NCI-H2171 (cell line): ENCODE measurements around the gene SAMD4B.
"Not testable (repeated sequence)": the region's sequence is repeated elsewhere in the genome, so short reads cannot be mapped to it uniquely, and the experiment has no call there.

ENCODE experiments used
- DNase-seq: peaks from one replicate; lab custom pipeline; 2025; lab: John Stamatoyannopoulos, UW

Gene SAMD4B

GRCh38 chr19:39310558-39311311 lies 31.5 kb upstream of the SAMD4B start:
- DNase-seq: no peak

DNA sequence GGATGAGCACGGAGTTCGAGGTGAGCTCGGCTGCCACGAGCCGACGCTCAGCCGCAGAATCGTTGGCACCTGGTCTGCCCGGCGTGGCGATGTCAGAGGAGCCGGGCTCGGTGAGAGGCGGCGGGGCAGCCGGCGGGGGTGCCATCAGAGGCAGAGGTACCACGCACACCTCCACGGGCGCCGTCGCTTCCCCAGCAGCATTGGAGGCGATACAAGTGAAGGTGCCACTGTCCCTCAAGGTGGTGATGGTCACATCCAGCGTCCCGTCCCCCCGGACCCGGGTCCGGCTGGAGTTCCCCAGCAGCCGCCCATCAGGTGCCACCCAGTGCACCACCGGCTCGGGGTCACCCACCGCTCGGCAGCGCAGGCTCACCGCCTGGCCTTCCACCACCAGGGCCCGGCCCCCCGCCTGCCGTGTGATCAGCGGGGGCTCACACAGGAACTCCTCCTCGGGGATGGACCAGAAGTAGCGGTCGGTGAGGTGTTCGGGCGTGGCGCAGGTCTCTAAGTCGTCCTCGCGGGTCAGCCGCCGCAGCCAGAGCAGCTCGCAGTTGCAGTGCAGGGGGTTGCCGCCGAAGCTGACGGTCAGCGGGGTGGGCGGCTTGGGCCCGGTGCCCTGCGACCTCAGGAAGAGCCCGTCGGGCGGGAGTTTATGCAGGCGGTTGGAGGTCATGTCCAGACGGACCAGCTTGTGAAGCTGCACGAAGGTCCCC lies 28.0 kb upstream of the SAMD4B start:
- no peak for DNase-seq

DNA sequence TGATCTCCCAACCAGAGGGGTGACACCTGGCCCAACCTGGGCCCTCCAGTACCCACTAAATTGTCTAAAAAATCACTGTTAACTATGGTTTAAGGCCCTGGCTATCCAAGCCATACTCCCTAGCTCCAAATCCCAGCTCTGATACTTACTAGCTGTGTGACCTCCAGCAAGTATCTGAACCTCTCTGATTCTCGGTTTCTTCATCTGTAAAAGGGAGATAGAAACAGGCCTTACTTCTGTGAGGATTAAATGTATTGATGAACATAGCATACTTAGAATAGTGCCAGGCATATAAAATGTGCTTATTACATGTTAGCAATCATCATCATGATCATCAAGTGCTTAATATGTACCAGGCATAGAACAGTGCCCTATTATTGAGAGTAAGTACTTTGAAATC lies 26.3 kb upstream of the SAMD4B start:
- DNase-seq: no peak

GRCh38 chr19:39316627-39317321 lies 25.4 kb upstream of the SAMD4B start:
- no peak for DNase-seq

- no peak for DNase-seq
These were observed 24.7 kb upstream of the SAMD4B start for GRCh38 chr19:39317476-39317875.

- DNase-seq: no peak
These were observed 24.1 kb upstream of the SAMD4B start for GRCh38 chr19:39318071-39318470.

DNA sequence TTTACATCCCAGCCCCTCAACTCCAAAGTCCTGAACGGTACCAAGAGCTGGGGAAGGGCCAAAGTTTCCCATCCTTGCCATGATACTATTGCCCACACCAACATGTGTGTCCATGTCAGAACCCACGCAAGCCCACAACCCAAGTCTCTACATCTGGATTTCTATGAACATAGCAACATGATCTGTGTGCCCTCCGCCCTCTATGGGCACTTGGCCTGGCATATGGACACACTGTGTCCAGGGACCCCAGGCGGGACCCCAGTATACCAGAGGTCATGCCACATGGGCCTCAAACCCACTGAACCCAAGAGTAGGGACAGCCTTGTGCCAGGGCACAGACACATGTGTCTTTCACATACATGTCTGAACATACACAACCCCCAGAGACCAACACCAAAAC lies 23.5 kb upstream of the SAMD4B start:
- no peak for DNase-seq

DNA sequence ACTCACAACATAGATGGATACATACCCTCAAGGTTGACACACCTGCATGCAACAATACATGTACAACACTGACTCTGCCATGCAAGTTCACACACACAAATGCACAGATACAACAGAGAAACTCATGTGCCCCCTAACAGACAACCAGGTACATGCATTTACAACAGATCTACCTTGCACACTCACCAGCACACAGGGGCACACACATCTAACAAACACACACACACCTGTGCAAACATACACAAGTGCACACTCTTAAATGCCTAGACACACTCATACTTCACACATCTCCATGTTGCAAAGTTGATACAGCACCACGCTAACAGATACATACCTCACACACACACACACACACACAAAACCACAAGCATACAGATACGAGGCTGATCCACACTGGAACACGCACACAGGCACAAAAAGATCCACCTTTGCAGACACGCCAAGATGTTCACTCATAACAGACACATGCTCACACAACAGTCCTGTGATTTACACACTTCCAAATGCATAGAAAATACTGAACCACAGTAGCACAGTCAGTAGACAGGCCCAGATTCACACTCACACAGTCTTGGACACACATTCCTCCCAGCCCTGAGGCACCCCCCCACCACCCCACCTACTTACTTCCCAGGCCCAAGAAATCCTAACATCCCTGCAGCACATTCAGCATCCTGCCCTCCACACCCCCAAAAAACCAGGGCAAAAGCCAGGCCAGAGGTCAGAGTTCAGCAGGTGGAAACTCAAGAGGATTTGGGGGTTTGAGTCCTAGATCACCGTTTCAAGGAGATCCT lies 22.9 kb upstream of the SAMD4B start:
- DNase-seq: no peak

- DNase-seq: no peak
These were observed 22.4 kb upstream of the SAMD4B start for GRCh38 chr19:39319892-39320248.

- DNase-seq: no peak
These were observed 20.9 kb upstream of the SAMD4B start for GRCh38 chr19:39321117-39321831.

- no peak for DNase-seq
These were observed 20.4 kb upstream of the SAMD4B start for GRCh38 chr19:39321832-39322176.

DNA sequence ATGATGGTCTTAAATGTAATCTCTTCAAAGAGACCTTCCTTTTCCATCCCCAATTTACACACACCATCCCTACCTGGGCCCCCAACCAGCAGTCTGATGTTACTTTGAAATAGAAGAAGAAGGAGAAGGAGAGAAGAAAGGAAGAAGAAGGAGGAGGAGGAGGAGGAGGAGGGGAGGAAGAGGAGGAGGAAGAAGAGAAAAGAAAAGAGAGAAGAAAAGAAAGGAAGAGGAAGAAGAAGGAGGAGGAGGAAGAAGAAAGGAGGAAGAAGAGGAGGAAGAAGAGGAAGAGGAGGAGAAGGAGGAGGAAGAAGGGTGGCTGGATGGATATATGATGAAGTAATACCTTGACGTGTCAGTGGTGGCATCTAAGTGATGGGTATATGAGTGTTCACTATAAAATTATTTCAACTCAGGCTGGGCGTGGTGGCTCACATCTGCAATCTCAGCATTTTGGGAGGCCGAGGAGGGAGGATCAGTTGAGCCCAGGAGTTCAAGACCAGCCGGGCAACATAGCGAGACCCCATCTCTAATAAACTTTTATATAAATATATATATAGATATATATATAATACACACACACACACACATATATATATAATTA lies 17.9 kb upstream of the SAMD4B start:
- DNase-seq: no peak

DNA sequence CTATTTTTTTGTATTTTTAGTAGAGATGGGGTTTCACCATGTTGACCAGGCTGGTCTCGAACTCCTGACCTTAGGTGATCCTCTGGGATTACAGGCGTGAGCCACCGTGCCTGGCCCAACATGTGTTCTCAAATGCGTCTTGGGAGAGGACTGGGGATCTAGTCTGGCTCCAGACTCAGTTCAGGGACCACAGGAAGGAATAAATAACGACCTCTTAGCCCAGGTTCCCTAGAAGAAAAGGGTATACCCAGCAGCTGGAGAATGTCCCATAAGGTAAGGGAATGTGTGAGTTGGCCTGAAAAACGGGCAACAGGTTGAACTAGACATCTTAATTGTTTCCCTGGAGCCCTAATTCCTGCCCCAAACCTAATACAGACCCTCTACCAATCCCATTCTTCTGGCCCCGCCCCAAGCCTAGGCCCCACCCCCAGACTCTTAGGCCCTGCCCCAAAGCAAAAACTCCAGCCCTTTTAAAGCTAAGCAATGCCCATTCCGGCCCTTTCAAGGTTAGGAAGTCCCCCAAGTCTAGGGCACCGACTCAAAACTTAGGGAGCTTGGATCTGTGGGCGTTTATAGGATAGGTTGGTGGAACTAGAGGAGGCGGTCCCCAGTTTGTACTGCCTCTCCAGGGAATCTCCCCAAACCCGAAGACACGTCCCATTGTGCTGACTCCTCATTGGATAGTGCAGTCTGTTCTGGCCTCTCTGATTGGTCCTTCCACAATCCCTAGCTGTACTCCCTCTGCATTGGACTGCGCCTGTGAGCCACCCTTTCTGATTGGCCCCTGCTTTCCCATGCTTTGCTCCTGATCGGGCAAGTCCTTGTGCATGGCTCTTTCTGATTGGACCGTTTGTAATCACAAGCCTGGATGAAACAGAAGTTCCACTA lies 16.2 kb upstream of the SAMD4B start:
- no peak for DNase-seq

- DNase-seq: no peak
These were observed 14.7 kb upstream of the SAMD4B start for GRCh38 chr19:39327363-39328045.

DNA sequence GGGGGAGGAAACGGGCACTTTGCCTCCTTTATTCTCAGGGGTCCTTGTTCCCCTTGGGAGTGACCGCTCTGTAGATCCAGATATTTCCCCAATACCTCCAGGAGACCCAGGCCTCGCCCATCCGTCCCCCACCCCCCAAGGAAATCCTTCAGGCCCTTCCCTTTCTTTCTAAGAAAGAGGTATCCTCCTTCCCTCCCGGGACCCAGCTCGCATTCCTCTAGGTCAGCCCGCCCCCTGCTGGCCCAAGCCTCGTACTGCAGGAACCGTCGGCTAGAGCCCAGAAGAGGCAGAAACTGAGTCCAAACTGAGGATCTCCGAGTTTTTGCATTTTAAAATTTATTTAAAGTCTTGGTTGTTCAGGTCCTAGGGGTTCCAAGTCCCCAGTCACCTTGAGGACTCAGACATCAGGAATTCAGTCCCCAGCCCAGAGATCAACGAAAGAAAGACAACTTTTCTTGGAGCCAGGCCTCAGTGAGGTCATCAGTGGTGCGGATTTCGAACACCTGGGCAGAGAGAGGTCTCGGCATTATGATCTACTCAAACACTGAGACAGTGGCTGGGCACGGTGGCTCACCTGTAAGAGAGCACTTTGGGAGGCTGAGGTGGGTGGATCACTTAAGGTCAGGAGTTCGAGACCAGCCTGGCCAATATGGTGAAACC lies 14.0 kb upstream of the SAMD4B start:
- DNase-seq: peak; percentile 68

GRCh38 chr19:39329948-39330347 lies 12.3 kb upstream of the SAMD4B start:
- no peak for DNase-seq

DNA sequence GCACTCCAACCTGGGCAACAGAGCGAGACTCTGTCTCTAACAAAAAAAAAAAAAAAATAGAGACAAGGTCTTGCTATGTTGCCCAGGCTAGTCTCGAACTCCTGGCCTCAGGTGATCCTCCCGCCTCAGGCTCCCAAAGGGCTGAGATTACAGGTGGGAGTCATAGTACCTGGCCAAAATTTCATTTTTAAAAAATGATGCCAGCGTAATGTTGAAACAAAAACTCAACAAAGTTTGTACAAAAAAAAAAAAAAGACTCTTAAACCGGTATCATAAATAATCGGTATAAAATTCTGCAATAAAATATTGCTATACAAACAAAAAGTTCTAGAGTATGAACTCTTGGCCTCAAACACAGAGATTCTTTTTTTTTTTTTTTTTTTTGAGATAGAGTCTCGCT lies 9.9 kb upstream of the SAMD4B start:
- DNase-seq: no peak

DNA sequence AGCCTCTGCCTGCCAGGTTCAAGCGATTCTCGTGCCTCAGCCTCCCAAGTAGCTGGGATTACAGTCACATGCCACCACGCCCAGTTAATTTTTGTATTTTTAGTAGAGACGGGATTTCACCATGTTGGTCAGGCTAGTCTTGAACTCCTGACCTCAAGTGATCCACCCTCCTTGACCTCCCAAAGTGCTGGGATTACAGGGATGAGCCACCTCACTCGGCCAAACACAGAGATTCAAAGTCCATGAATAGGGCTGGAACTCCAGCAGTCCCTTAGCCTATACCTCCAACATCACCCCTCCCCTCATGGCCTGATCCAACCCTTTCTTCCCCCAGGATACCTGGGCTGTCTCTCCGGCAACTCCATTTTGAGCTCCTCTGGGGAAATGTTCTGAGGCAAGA lies 9.5 kb upstream of the SAMD4B start:
- not testable (repeated sequence) for DNase-seq

DNA sequence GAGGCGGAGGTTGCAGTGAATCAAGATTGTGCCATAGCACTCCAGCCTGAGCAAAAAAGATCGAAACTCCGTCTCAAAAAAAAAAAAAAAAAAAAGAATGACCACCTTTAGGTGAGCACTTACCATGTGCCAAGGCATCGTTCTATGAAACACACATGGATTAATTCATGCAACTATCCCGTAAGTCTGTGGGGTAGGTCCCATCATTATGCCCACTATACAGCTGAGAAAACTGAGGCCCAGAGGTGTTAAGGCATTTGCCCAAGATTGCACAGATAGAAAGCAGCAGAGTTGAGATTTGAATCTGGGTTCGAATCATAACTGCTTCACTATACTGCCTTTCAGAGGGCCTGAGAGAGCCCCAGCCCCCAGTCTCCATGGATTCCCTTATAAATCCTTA lies 8.7 kb upstream of the SAMD4B start:
- no peak for DNase-seq
